ENCODE results near the gene NUDT4.

GRCh38 chr12:93408813-93409212 lies 31.1 kb downstream of the NUDT4 start:
- no peak for TF ChIP-seq CTCF (IDR thresholded peaks at IDR 0.05; ENCODE audit: control extremely low read depth in 1 of 3, insufficient read depth in 1 of 3, low read depth in 1 of 3, low read length in 3 of 3)
- no peak for TF ChIP-seq BACH1 (IDR thresholded peaks at IDR 0.05; ENCODE audit: low read length)
- no peak for TF ChIP-seq POLR2AphosphoS5 (IDR thresholded peaks at IDR 0.05; ENCODE audit: low read depth, low read length)
- no peak for TF ChIP-seq POLR2A (IDR thresholded peaks at IDR 0.05; ENCODE audit: control extremely low read depth in 1 of 2, low read depth in 2 of 2, low read length in 2 of 2)
- no peak for TF ChIP-seq TAF1 (IDR thresholded peaks at IDR 0.05; ENCODE audit: low read depth, low read length)
- TF ChIP-seq E2F6 (IDR thresholded peaks at IDR 0.05): no peak
- no peak for TF ChIP-seq USF2 (IDR thresholded peaks at IDR 0.05; ENCODE audit: low read length)
- TF ChIP-seq BRCA1 (IDR thresholded peaks at IDR 0.05; ENCODE audit: low read depth, low read length): no peak

All from H1 (cell line).